Peyer's patch (tissue), 4 donors: ENCODE measurements around the gene CADPS. TPM values are rescaled to one million over a fixed set of nuclear protein-coding genes. Genes with fewer than 3 reads are reported as not detected.

ENCODE experiments used
- DNase-seq, 3 donors: peaks; one replicate each; pipeline ENCODE4 v3.0.0-alpha.2; 2017 to 2019
- H3K27ac ChIP-seq, 4 donors: fragments of 200-600 bp; sonication (generic); one replicate each; pipeline ENCODE4 v1.5.1; 2016 to 2019
- H3K27me3 ChIP-seq, 2 donors: fragments of 200-600 bp; sonication (generic); one replicate each; pipeline ENCODE4 v1.5.1; 2019
- H3K36me3 ChIP-seq, 3 donors: fragments of 200-600 bp; sonication (generic); one replicate each; pipeline ENCODE4 v1.5.1; 2016 to 2019
- H3K4me1 ChIP-seq, 4 donors: fragments of 200-600 bp; sonication (generic); one replicate each; pipeline ENCODE4 v1.5.1; 2016 to 2019
- H3K4me3 ChIP-seq, 4 donors: fragments of 200-600 bp; sonication (generic); 1 replicate in 3 of 4; 2 replicates in 1 of 4; pipeline ENCODE4 v1.5.1; 2016 to 2019; ENCODE audit warnings: mild to moderate bottlenecking in 1 of 4
- H3K9me3 ChIP-seq, 4 donors: fragments of 200-600 bp; sonication (generic); one replicate each; pipeline ENCODE4 v1.5.1; 2016 to 2019; ENCODE audit warnings: mild to moderate bottlenecking in 1 of 4
- CTCF ChIP-seq, 6 experiments: fragments of 450-650 bp in 4 of 6; fragments of 200-600 bp in 2 of 6; sonication (generic) in 1 of 6; IDR thresholded peaks; one replicate each; pipeline ENCODE4 v1.5.1; 2017 to 2019; ENCODE audit warnings: antibody characterized with exemption in 6 of 6, mild to moderate bottlenecking in 3 of 6, moderate library complexity in 1 of 6
- POLR2A ChIP-seq, 2 donors: fragments of 450-650 bp; IDR thresholded peaks; one replicate each; pipeline ENCODE4 v1.5.1; 2017; ENCODE audit warnings: antibody characterized with exemption in 2 of 2, mild to moderate bottlenecking in 2 of 2, moderate library complexity in 2 of 2
- total RNA-seq, 4 donors: library from RNA; depleted of rRNA; stranded (reverse); fragments of >200 nt; gene quantifications; one replicate each; pipeline ENCODE4 v1.1.0, GENCODE V29; 2016

The CADPS gene
- total RNA-seq, 4 donors from 2014 or later: 6.4 to 29.7 (median 18.1) TPM

- Histone ChIP-seq H3K4me3 (no peak overlapping the region), H3K36me3 (no peaks in the 10 kb centered on the region), H3K27ac (no peak overlapping the region), H3K4me1 (no peaks in the 10 kb centered on the region), H3K27me3 (no peaks in the 10 kb centered on the region), H3K9me3 (no peaks in the 10 kb centered on the region)
- no peak for DNase-seq
- TF ChIP-seq POLR2A (IDR thresholded peaks at IDR 0.05) (no peak), CTCF (IDR thresholded peaks at IDR 0.05) (no peak)
Observed at GRCh38 chr3:62467966-62468722, 407.1 kb downstream of the CADPS start.

- no peak for TF ChIP-seq CTCF (IDR thresholded peaks at IDR 0.05)
- TF ChIP-seq POLR2A (IDR thresholded peaks at IDR 0.05): no peak
- Histone ChIP-seq H3K27ac (no peak overlapping the region), H3K9me3 (no peaks in the 10 kb centered on the region), H3K27me3 (no peaks in the 10 kb centered on the region), H3K4me1 (no peaks in the 10 kb centered on the region), H3K36me3 (no peaks in the 10 kb centered on the region), H3K4me3 (no peak overlapping the region)
- no peak for DNase-seq
Observed at GRCh38 chr3:62462788-62463187, 412.4 kb downstream of the CADPS start.

- no peaks in the 10 kb centered on the region for H3K4me1 ChIP-seq
- H3K27me3 ChIP-seq: no peaks in the 10 kb centered on the region
- TF ChIP-seq POLR2A (IDR thresholded peaks at IDR 0.05) (no peak), CTCF (IDR thresholded peaks at IDR 0.05) (no peak)
- H3K4me3 ChIP-seq: no peak overlapping the region
- DNase-seq: no peak
- H3K36me3 ChIP-seq: no peaks in the 10 kb centered on the region
- no peak overlapping the region for H3K27ac ChIP-seq
- no peaks in the 10 kb centered on the region for H3K9me3 ChIP-seq
Observed at GRCh38 chr3:62462104-62462762, 413.0 kb downstream of the CADPS start.

GRCh38 chr3:62454916-62455315 is 420.3 kb downstream of the CADPS start:
- H3K27ac ChIP-seq: no peak overlapping the region
- no peak overlapping the region for H3K4me3 ChIP-seq
- H3K4me1 ChIP-seq: no peaks in the 10 kb centered on the region
- no peak for TF ChIP-seq CTCF (IDR thresholded peaks at IDR 0.05)
- TF ChIP-seq POLR2A (IDR thresholded peaks at IDR 0.05): no peak
- DNase-seq: no peak
- no peaks in the 10 kb centered on the region for H3K36me3 ChIP-seq
- H3K27me3 ChIP-seq: no peaks in the 10 kb centered on the region
- H3K9me3 ChIP-seq: no peaks in the 10 kb centered on the region

- Histone ChIP-seq H3K36me3 (no peaks in the 10 kb centered on the region), H3K9me3 (no peaks in the 10 kb centered on the region), H3K4me3 (no peak overlapping the region), H3K4me1 (no peaks in the 10 kb centered on the region), H3K27ac (no peak overlapping the region), H3K27me3 (no peaks in the 10 kb centered on the region)
- DNase-seq: no peak
- no peak for TF ChIP-seq CTCF (IDR thresholded peaks at IDR 0.05)
- TF ChIP-seq POLR2A (IDR thresholded peaks at IDR 0.05): no peak
Observed at GRCh38 chr3:62453448-62453847, 421.8 kb downstream of the CADPS start.
